CD8-positive, alpha-beta memory T cell (primary cell): ENCODE measurements around the gene CTAG1B. TPM values are rescaled to one million over a fixed set of nuclear protein-coding genes. Genes with fewer than 3 reads are reported as not detected.

Experiments
- polyA plus RNA-seq: library from polyadenylated mRNA; unstranded; fragments of 300-500 nt; fragmentation: Illumina TruSeq; gene quantifications from one replicate; pipeline ENCODE4 v1.2.3, GENCODE V29; 2021
- total RNA-seq, 2 experiments: library from RNA; stranded (reverse); gene quantifications; one replicate each; pipeline ENCODE4 v1.2.3, GENCODE V29; 2021

CTAG1B gene
- total and polyA plus RNA-seq, 3 experiments from 2014 or later = not detected

Other genes with a start within 250 kb of the CTAG1B start
- gene FLNA, start 244.6 kb downstream of the CTAG1B start, total RNA-seq = 1,000 to 10,000 TPM; 1,299 to 1,356 TPM
- gene FLNA, start 244.6 kb downstream of the CTAG1B start, polyA plus RNA-seq = 799 TPM
- 100 to 1,000 TPM; 107 to 119 TPM for gene EMD, start 240.0 kb downstream of the CTAG1B start, total RNA-seq
- gene EMD, start 240.0 kb downstream of the CTAG1B start, polyA plus RNA-seq = 37.2 TPM
- 1,000 to 10,000 TPM; 3,198 to 3,218 TPM for gene RPL10, start 220.9 kb downstream of the CTAG1B start, total RNA-seq
- gene RPL10, start 220.9 kb downstream of the CTAG1B start, polyA plus RNA-seq = 4,855 TPM
- 10 to 100 TPM in 1 of 2 experiments, 1 to 10 TPM in 1; 9.8 to 10.1 TPM for gene DNASE1L1, start 210.0 kb downstream of the CTAG1B start, total RNA-seq
- 19.1 TPM for gene DNASE1L1, start 210.0 kb downstream of the CTAG1B start, polyA plus RNA-seq
- gene TAFAZZIN, start 207.7 kb downstream of the CTAG1B start, total RNA-seq = 10 to 100 TPM; 51.9 to 52.3 TPM
- gene TAFAZZIN, start 207.7 kb downstream of the CTAG1B start, polyA plus RNA-seq = 41.4 TPM
- gene ATP6AP1, start 190.6 kb downstream of the CTAG1B start, total RNA-seq = 10 to 100 TPM; 43.0 to 43.2 TPM
- 129 TPM for gene ATP6AP1, start 190.6 kb downstream of the CTAG1B start, polyA plus RNA-seq
- gene GDI1, start 182.1 kb downstream of the CTAG1B start, total RNA-seq = 100 to 1,000 TPM; 107 to 113 TPM
- gene GDI1, start 182.1 kb downstream of the CTAG1B start, polyA plus RNA-seq = 49.1 TPM
- gene FAM50A, start 175.1 kb downstream of the CTAG1B start, total RNA-seq = 10 to 100 TPM; 79.5 to 81.3 TPM
- gene FAM50A, start 175.1 kb downstream of the CTAG1B start, polyA plus RNA-seq = 59.6 TPM
- 10 to 100 TPM; 34.1 to 39.2 TPM for gene PLXNA3, start 161.0 kb downstream of the CTAG1B start, total RNA-seq
- gene PLXNA3, start 161.0 kb downstream of the CTAG1B start, polyA plus RNA-seq = 0.79 TPM
- 10 to 100 TPM; 72.5 to 74.6 TPM for gene LAGE3, start 140.0 kb downstream of the CTAG1B start, total RNA-seq
- gene LAGE3, start 140.0 kb downstream of the CTAG1B start, polyA plus RNA-seq = 51.2 TPM
- 10 to 100 TPM; 58.9 to 64.3 TPM for gene UBL4A, start 132.7 kb downstream of the CTAG1B start, total RNA-seq
- gene UBL4A, start 132.7 kb downstream of the CTAG1B start, polyA plus RNA-seq = 55.3 TPM
- 10 to 100 TPM; 40.8 to 45.7 TPM for gene SLC10A3, start 128.7 kb downstream of the CTAG1B start, total RNA-seq
- 81.0 TPM for gene SLC10A3, start 128.7 kb downstream of the CTAG1B start, polyA plus RNA-seq
- 10 to 100 TPM; 28.4 to 29.4 TPM for gene FAM3A, start 103.0 kb downstream of the CTAG1B start, total RNA-seq
- gene FAM3A, start 103.0 kb downstream of the CTAG1B start, polyA plus RNA-seq = 29.6 TPM
- gene G6PD, start 72.4 kb downstream of the CTAG1B start, total RNA-seq = 100 to 1,000 TPM; 108 to 116 TPM
- 10.7 TPM for gene G6PD, start 72.4 kb downstream of the CTAG1B start, polyA plus RNA-seq
- 10 to 100 TPM; 33.9 to 35.4 TPM for gene IKBKG, start 71.7 kb downstream of the CTAG1B start, total RNA-seq
- 34.8 TPM for gene IKBKG, start 71.7 kb downstream of the CTAG1B start, polyA plus RNA-seq
- gene CTAG1A, start 34.1 kb downstream of the CTAG1B start, total RNA-seq = not detected
- not detected for gene CTAG1A, start 34.1 kb downstream of the CTAG1B start, polyA plus RNA-seq
- 10 to 100 TPM; 44.1 to 47.3 TPM for gene CTAG2, start 34.3 kb upstream of the CTAG1B start, total RNA-seq
- gene CTAG2, start 34.3 kb upstream of the CTAG1B start, polyA plus RNA-seq = not detected
- gene GAB3, start 131.8 kb upstream of the CTAG1B start, total RNA-seq = 1 to 10 TPM; 6.2 to 6.7 TPM
- 11.9 TPM for gene GAB3, start 131.8 kb upstream of the CTAG1B start, polyA plus RNA-seq
- 100 to 1,000 TPM; 214 to 219 TPM for gene DKC1, start 143.6 kb upstream of the CTAG1B start, total RNA-seq
- 43.6 TPM for gene DKC1, start 143.6 kb upstream of the CTAG1B start, polyA plus RNA-seq
- 10 to 100 TPM; 12.8 to 13.0 TPM for gene MPP1, start 186.2 kb upstream of the CTAG1B start, total RNA-seq
- gene MPP1, start 186.2 kb upstream of the CTAG1B start, polyA plus RNA-seq = 14.7 TPM
- not detected for gene SMIM9, start 215.4 kb upstream of the CTAG1B start, total RNA-seq
- gene SMIM9, start 215.4 kb upstream of the CTAG1B start, polyA plus RNA-seq = not detected